A549 (cell line): ENCODE data around the gene CACNA1F. TPM values are rescaled to one million over a fixed set of nuclear protein-coding genes. Genes with fewer than 3 reads are reported as not detected.

Experiments
- ATAC-seq, 2 experiments: fragments of 200-7000 bp in 1 of 2; fragments of >200 bp in 1 of 2; cut with Nextera tagmentation in 1 of 2; cut with Tn5 transposase in 1 of 2; 3 replicates each; pipeline versions ENCODE4 v1.8.0 to v1.9.1; 2018 to 2020; ENCODE audit warnings: mild to moderate bottlenecking in 1 of 2, moderate library complexity in 1 of 2
- CTCF ChIA-PET: fragments of 300-600 bp; sonication (Branson Sonifier 250); formaldehyde crosslinking; extraction: SDS; loops from one replicate; lab custom pipeline; 2021; ENCODE audit warnings: antibody characterized with exemption, inconsistent platforms; lab: Yijun Ruan, JAX
- POLR2A ChIA-PET: fragments of 350-600 bp; formaldehyde crosslinking; extraction: SDS; loops from one replicate; lab custom pipeline; 2021; ENCODE audit warnings: antibody characterized with exemption, inconsistent platforms; lab: Yijun Ruan, JAX
- DNase-seq, 2 experiments: peaks; one replicate each; pipeline versions ENCODE4 v3.0.0 to v3.0.0-alpha.2; 2011 to 2016; ENCODE audit warnings: low read depth in 1 of 2, low spot score in 1 of 2
- FAIRE-seq: peaks from 2 replicates; lab custom pipeline; 2011; peaks lifted over from hg19 to GRCh38; lab: Jason Lieb, UNC
- H3K27ac ChIP-seq, 2 experiments: fragments of >200 bp; sonication (Bioruptor Twin); formaldehyde crosslinking; 3 replicates each; pipeline ENCODE4 v1.5.1; 2016 to 2017
- H3K4me1 ChIP-seq: fragments of >200 bp; sonication (Bioruptor Twin); formaldehyde crosslinking; 3 replicates; pipeline ENCODE4 v1.6.1; 2016
- H3K4me2 ChIP-seq: fragments of >200 bp; sonication (Bioruptor Twin); formaldehyde crosslinking; 3 replicates; pipeline ENCODE4 v1.6.1; 2016
- H3K4me3 ChIP-seq: fragments of >200 bp; sonication (Bioruptor Twin); formaldehyde crosslinking; 3 replicates; pipeline ENCODE4 v1.5.1; 2016
- H3K9me3 ChIP-seq: fragments of >200 bp; sonication (Bioruptor Twin); formaldehyde crosslinking; 3 replicates; pipeline ENCODE4 v1.6.1; 2016
- CBX2 ChIP-seq: fragments of 200-600 bp; sonication (generic); IDR thresholded peaks from 2 replicates; pipeline ENCODE4 v1.6.1; 2016; ENCODE audit warnings: low read depth, mild to moderate bottlenecking, borderline replicate concordance
- CHD2 ChIP-seq: fragments of 150-350 bp; IDR thresholded peaks from 2 replicates; pipeline ENCODE4 v1.6.1; 2014; ENCODE audit warnings: low read length; ENCODE audit not compliant: partially characterized antibody
- E2F6 ChIP-seq: IDR thresholded peaks from 2 replicates; pipeline ENCODE4 v1.6.1; 2012; ENCODE audit warnings: low read depth, borderline replicate concordance
- EHF ChIP-seq: fragments of 250-450 bp; sonication (Bioruptor Pico); IDR thresholded peaks from 2 replicates; pipeline ENCODE4 v1.5.0; 2020; ENCODE audit warnings: mild to moderate bottlenecking
- EHMT2 ChIP-seq: fragments of 200-600 bp; sonication (generic); IDR thresholded peaks from 2 replicates; pipeline ENCODE4 v1.6.1; 2016; ENCODE audit warnings: antibody characterized with exemption, low read depth, mild to moderate bottlenecking, moderate library complexity
- EP300 ChIP-seq, 2 experiments: fragments of >200 bp; sonication (Bioruptor Twin); formaldehyde crosslinking; IDR thresholded peaks; 2 replicates in 1 of 2; 3 replicates in 1 of 2; pipeline ENCODE4 v1.6.1; 2016 to 2017
- FOXS1 ChIP-seq: fragments of 250-450 bp; sonication (Bioruptor Pico); IDR thresholded peaks from 2 replicates; pipeline ENCODE4 v1.5.0; 2020; ENCODE audit warnings: mild to moderate bottlenecking, moderate library complexity
- GATA3 ChIP-seq: IDR thresholded peaks from 2 replicates; pipeline ENCODE4 v1.6.1; 2012; ENCODE audit warnings: borderline replicate concordance
- HDAC2 ChIP-seq: fragments of 200-600 bp; sonication (generic); IDR thresholded peaks from 2 replicates; pipeline ENCODE4 v1.6.1; 2016
- HES2 ChIP-seq: fragments of >200 bp; sonication (Bioruptor Twin); formaldehyde crosslinking; IDR thresholded peaks from 2 replicates; pipeline ENCODE4 v1.6.1; 2016
- HMGXB4 ChIP-seq: fragments of 250-450 bp; sonication (Bioruptor Pico); IDR thresholded peaks from 2 replicates; pipeline ENCODE4 v1.5.0; 2021; ENCODE audit warnings: mild to moderate bottlenecking, moderate library complexity, borderline replicate concordance
- HOXA7 ChIP-seq: fragments of 250-450 bp; sonication (Bioruptor Pico); IDR thresholded peaks from 2 replicates; pipeline ENCODE4 v1.5.0; 2020; ENCODE audit warnings: mild to moderate bottlenecking, moderate library complexity
- JUN ChIP-seq, 2 experiments: fragments of >200 bp; sonication (Bioruptor Twin); formaldehyde crosslinking; IDR thresholded peaks; 2 replicates in 1 of 2; 3 replicates in 1 of 2; pipeline ENCODE4 v1.6.1; 2016 to 2017
- JUNB ChIP-seq: fragments of >200 bp; sonication (Bioruptor Twin); formaldehyde crosslinking; IDR thresholded peaks from 2 replicates; pipeline ENCODE4 v1.6.1; 2016
- MYC ChIP-seq: IDR thresholded peaks from 2 replicates; pipeline ENCODE4 v1.6.1; 2012; ENCODE audit warnings: mild to moderate bottlenecking, inconsistent platforms, low read length, improper control_type of control experiment, borderline replicate concordance
- NFE2L2 ChIP-seq: fragments of 150-350 bp; conservative IDR thresholded peaks from 2 replicates; pipeline ENCODE4 v1.6.1; 2014; ENCODE audit warnings: low read length
- NR3C1 ChIP-seq: fragments of >200 bp; sonication (Bioruptor Twin); formaldehyde crosslinking; IDR thresholded peaks from 3 replicates; pipeline ENCODE4 v1.6.1; 2017
- PBX3 ChIP-seq: IDR thresholded peaks from 2 replicates; pipeline ENCODE4 v1.6.1; 2012
- PHF8 ChIP-seq: fragments of 200-600 bp; sonication (generic); IDR thresholded peaks from 2 replicates; pipeline ENCODE4 v1.6.1; 2016; ENCODE audit warnings: low read depth, mild to moderate bottlenecking, antibody characterized with exemption, moderate library complexity, borderline replicate concordance
- POLR2A ChIP-seq: IDR thresholded peaks from 2 replicates; pipeline ENCODE4 v1.6.1; 2012; ENCODE audit warnings: mild to moderate bottlenecking, low read length
- RAD21 ChIP-seq, 2 experiments: fragments of >200 bp in 1 of 2; sonication (Bioruptor Twin) in 1 of 2; formaldehyde crosslinking in 1 of 2; IDR thresholded peaks in 1 of 2; conservative IDR thresholded peaks in 1 of 2; 2 replicates in 1 of 2; 3 replicates in 1 of 2; pipeline ENCODE4 v1.6.1; 2012 to 2018; ENCODE audit warnings: inconsistent platforms in 1 of 2
- RNF2 ChIP-seq: fragments of 200-600 bp; sonication (generic); IDR thresholded peaks from 2 replicates; pipeline ENCODE4 v1.6.1; 2016; ENCODE audit warnings: low read depth, mild to moderate bottlenecking, antibody characterized with exemption, moderate library complexity, borderline replicate concordance
- SMC3 ChIP-seq: fragments of >200 bp; sonication (Bioruptor Twin); formaldehyde crosslinking; IDR thresholded peaks from 3 replicates; pipeline ENCODE4 v1.6.1; 2018; ENCODE audit warnings: inconsistent platforms
- TFCP2L1 ChIP-seq: fragments of 250-450 bp; sonication (Bioruptor Pico); IDR thresholded peaks from 2 replicates; pipeline ENCODE4 v1.5.0; 2021; ENCODE audit warnings: mild to moderate bottlenecking
- TP53 ChIP-seq: fragments of 250-450 bp; sonication (Bioruptor Pico); IDR thresholded peaks from 2 replicates; pipeline ENCODE4 v1.5.0; 2021; ENCODE audit warnings: mild to moderate bottlenecking, moderate library complexity
- ZC3H11A ChIP-seq: fragments of 450-650 bp; IDR thresholded peaks from 2 replicates; pipeline ENCODE4 v1.6.1; 2014; ENCODE audit warnings: antibody characterized with exemption, mild to moderate bottlenecking
- ZFP36 ChIP-seq: fragments of 450-650 bp; IDR thresholded peaks from 2 replicates; pipeline ENCODE4 v1.6.1; 2014; ENCODE audit warnings: borderline replicate concordance; ENCODE audit not compliant: partially characterized antibody
- WGBS: methylation state at CpG from one replicate; pipeline ENCODE4 v1.1.6; 2017; ENCODE audit errors: missing lambda C conversion rate; 5-methylcytosine and 5-hydroxymethylcytosine counted together
- polyA plus RNA-seq, 4 experiments: library from polyadenylated mRNA; depleted of rRNA in 3 of 4; stranded (reverse); fragments of >200 nt; fragmentation: RNase III in 1 of 4; extraction: RNeasy Plus Mini Kit Qiagen cat#74134 plus additional on column Dnase treatment in 1 of 4; gene quantifications; 2 replicates in 3 of 4; 3 replicates in 1 of 4; pipeline ENCODE4 v1.2.3, GENCODE V29; 2011 to 2017
- TF ChIP-seq, protein P1 (sequence below): fragments of 250-450 bp; sonication (Bioruptor Pico); IDR thresholded peaks from 2 replicates; pipeline ENCODE4 v1.5.0; 2020; ENCODE audit warnings: low read depth, mild to moderate bottlenecking, moderate library complexity
- TF ChIP-seq, protein P2 (sequence below): fragments of >200 bp; sonication (Bioruptor Twin); formaldehyde crosslinking; IDR thresholded peaks from 3 replicates; pipeline ENCODE4 v1.5.1; 2016

The CACNA1F gene
- polyA plus RNA-seq, 2 of the 4 experiments (the other 2 are of a cell fraction) = not detected

DNA sequence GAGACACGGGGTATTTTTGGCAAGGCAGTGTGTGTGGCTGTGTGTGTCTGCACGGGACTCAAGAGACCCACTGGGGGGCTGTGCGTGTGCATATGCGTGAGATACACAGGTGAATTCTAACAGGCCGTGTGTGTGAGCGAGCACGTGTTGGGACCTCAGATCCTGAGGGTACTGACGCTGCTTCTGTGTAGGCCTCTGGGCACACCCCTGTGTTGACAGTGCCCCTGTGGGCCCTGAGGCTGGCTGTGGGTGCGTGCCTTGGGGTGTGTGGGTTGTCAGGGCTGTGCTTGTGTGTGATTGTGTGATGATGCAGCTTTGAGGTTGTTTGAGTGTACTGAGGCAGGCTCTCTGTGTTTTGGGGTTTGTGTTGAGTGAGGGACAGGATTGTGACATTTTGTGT lies 17.4 kb upstream of the CACNA1F start:
- TF ChIP-seq EHF (no peak), RAD21 (conservative IDR thresholded peaks at IDR 0.05 in 1 of 2, IDR thresholded peaks at IDR 0.05 in 1 of 2) (no peak), TFCP2L1 (CRISPR knock-in tag) (no peak), PBX3 (no peak), RNF2 (no peak), NFE2L2 (no peak), HDAC2 (no peak), HES2 (no peak)
- no peak overlapping the region for H3K4me3 ChIP-seq
- no peak overlapping the region for H3K4me2 ChIP-seq
- no peaks in the 10 kb centered on the region for H3K9me3 ChIP-seq
- ATAC-seq = no peak
- no peak for FAIRE-seq
- H3K4me1 ChIP-seq = no peaks in the 10 kb centered on the region
- WGBS = 82% methylated on average over 8 of the region's 9 CpGs
- no peak overlapping the region for H3K27ac ChIP-seq
- POLR2A ChIA-PET = no interaction called here
- DNase-seq = no peak
- CTCF ChIA-PET = interaction anchor here (1.0 kb wide), 1 partner anchor 57 kb away, joined by 4 read pairs; no protein-coding TSS in a partner anchor

DNA sequence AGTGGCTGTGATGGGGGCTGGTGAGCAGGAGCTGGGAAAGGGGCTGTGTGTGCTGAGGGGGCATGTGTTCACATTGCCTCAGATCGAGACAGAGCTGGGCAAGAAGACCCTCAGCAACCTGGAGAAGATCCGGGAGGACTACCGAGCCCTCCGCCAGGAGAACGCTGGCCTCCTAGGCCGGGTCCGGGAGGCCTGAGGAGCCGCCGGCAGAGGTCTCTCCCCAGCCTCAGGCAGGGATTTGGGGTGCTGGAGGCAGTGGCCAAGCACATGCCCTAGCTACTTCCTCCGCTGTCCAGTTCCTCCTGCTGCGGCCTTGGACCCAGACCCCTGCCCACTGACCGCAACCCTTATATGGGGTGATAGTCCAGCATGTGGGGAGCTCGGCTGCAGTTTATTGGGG lies 16.9 kb upstream of the CACNA1F start:
- no peak overlapping the region for H3K4me2 ChIP-seq
- no peak for DNase-seq
- CTCF ChIA-PET = interaction anchor here (1.0 to 1.2 kb wide), 2 partner anchors 20 to 57 kb away, joined by 3 to 4 read pairs; no protein-coding TSS in a partner anchor
- H3K9me3 ChIP-seq = no peaks in the 10 kb centered on the region
- TF ChIP-seq HES2 = no peak
- no peak for TF ChIP-seq NFE2L2
- TF ChIP-seq CBX2 = no peak
- no peak for TF ChIP-seq PHF8
- TF ChIP-seq EHMT2 = no peak
- TF ChIP-seq MYC = no peak
- no peak for TF ChIP-seq ZC3H11A
- no peak for TF ChIP-seq POLR2A
- TF ChIP-seq JUNB = no peak
- TF ChIP-seq HMGXB4 (CRISPR knock-in tag) = no peak
- TF ChIP-seq RNF2 = no peak
- TF ChIP-seq HOXA7 (CRISPR knock-in tag) = no peak
- no peak for TF ChIP-seq NR3C1
- no peak for TF ChIP-seq CHD2
- TF ChIP-seq SMC3 = no peak
- TF ChIP-seq TP53 = no peak
- TF ChIP-seq, all 56 proteins: peak for 0
- no peak for ATAC-seq
- no peak overlapping the region for H3K4me3 ChIP-seq
- 93% methylated on average over 10 of the region's 13 CpGs for WGBS
- no peak for FAIRE-seq
- no peaks in the 10 kb centered on the region for H3K4me1 ChIP-seq
- POLR2A ChIA-PET = no interaction called here
- H3K27ac ChIP-seq = no peak overlapping the region

- H3K4me1 ChIP-seq = no peaks in the 10 kb centered on the region
- ATAC-seq = no peak; a peak in 2 of 6 replicates
- 70% methylated on average over 2 of the region's 9 CpGs for WGBS
- TF ChIP-seq POLR2A (no peak), NFE2L2 (no peak), E2F6 (no peak), EP300 (IDR thresholded peaks at IDR 0.05) (no peak), FOXS1 (CRISPR knock-in tag) (no peak), MYC (no peak), GATA3 (no peak), JUNB (no peak), JUN (IDR thresholded peaks at IDR 0.05) (no peak), ZFP36 (no peak)
- TF ChIP-seq, protein P1, sequence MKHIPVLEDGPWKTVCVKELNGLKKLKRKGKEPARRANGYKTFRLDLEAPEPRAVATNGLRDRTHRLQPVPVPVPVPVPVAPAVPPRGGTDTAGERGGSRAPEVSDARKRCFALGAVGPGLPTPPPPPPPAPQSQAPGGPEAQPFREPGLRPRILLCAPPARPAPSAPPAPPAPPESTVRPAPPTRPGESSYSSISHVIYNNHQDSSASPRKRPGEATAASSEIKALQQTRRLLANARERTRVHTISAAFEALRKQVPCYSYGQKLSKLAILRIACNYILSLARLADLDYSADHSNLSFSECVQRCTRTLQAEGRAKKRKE = no peak
- TF ChIP-seq, protein P2, sequence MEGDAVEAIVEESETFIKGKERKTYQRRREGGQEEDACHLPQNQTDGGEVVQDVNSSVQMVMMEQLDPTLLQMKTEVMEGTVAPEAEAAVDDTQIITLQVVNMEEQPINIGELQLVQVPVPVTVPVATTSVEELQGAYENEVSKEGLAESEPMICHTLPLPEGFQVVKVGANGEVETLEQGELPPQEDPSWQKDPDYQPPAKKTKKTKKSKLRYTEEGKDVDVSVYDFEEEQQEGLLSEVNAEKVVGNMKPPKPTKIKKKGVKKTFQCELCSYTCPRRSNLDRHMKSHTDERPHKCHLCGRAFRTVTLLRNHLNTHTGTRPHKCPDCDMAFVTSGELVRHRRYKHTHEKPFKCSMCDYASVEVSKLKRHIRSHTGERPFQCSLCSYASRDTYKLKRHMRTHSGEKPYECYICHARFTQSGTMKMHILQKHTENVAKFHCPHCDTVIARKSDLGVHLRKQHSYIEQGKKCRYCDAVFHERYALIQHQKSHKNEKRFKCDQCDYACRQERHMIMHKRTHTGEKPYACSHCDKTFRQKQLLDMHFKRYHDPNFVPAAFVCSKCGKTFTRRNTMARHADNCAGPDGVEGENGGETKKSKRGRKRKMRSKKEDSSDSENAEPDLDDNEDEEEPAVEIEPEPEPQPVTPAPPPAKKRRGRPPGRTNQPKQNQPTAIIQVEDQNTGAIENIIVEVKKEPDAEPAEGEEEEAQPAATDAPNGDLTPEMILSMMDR = no peak
- FAIRE-seq = no peak
- no peak overlapping the region for H3K27ac ChIP-seq
- H3K4me2 ChIP-seq = no peak overlapping the region
- POLR2A ChIA-PET = interaction anchor here (0.6 kb wide), 1 partner anchor 120 kb away, joined by 3 read pairs; no protein-coding TSS in a partner anchor
- no peaks in the 10 kb centered on the region for H3K9me3 ChIP-seq
- CTCF ChIA-PET = interaction anchor here (1.0 to 1.2 kb wide), 2 partner anchors 20 to 56 kb away, joined by 3 to 4 read pairs; no protein-coding TSS in a partner anchor
- DNase-seq = no peak
- H3K4me3 ChIP-seq = no peak overlapping the region
These were observed 16.5 kb upstream of the CACNA1F start for GRCh38 chrX:49249616-49250015.
